ENCODE results near the gene PRICKLE3. TPM values are rescaled to one million over a fixed set of nuclear protein-coding genes. Genes with fewer than 3 reads are reported as not detected.

The PRICKLE3 gene
- total and polyA plus RNA-seq, 8 donors, result 4.2 to 7.0 (median 5.6) TPM

GRCh38 chrX:49225858-49226257 lies 39.7 kb upstream of the PRICKLE3 start:
- no peak overlapping the region for H3K4me3 ChIP-seq
- no peak for TF ChIP-seq CTCF (IDR thresholded peaks at IDR 0.05)
- no peak for FAIRE-seq
- WGBS, 2 donors, result 68 to 69% methylated on average over 14 of the region's 14 CpGs
- H3K4me1 ChIP-seq, result no peaks in the 10 kb centered on the region
- no peak for DNase-seq
- H3K27ac ChIP-seq, result no peak overlapping the region
- peaks cover 0 to 6% (median 0%) of the 10 kb centered on the region in 4 donors for H3K27me3 ChIP-seq
- no peaks in the 10 kb centered on the region for H3K9me3 ChIP-seq
- no peaks in the 10 kb centered on the region for H3K36me3 ChIP-seq
- intact Hi-C loops (cut with DNase I), result no loop called here
- ATAC-seq, result no peak

GRCh38 chrX:49221868-49222267 lies 35.7 kb upstream of the PRICKLE3 start:
- Histone ChIP-seq H3K4me1 (no peaks in the 10 kb centered on the region), H3K27me3 (peaks cover 0 to 6% (median 0%) of the 10 kb centered on the region in 4 donors), H3K4me3 (no peak overlapping the region), H3K36me3 (no peaks in the 10 kb centered on the region), H3K9me3 (no peaks in the 10 kb centered on the region), H3K27ac (no peak overlapping the region)
- FAIRE-seq, result no peak
- DNase-seq, result no peak
- intact Hi-C loops (cut with DNase I), result no loop called here
- TF ChIP-seq CTCF (IDR thresholded peaks at IDR 0.05), result no peak
- 73 to 87% methylated on average over 2 of the region's 2 CpGs for WGBS, 2 donors
- no peak for ATAC-seq

- H3K27me3 ChIP-seq, result peaks cover 0 to 6% (median 0%) of the 10 kb centered on the region in 4 donors
- no peaks in the 10 kb centered on the region for H3K4me1 ChIP-seq
- no peak for FAIRE-seq
- H3K27ac ChIP-seq, result no peak overlapping the region
- no peak for DNase-seq
- intact Hi-C loops (cut with DNase I), result no loop called here
- no peak for ATAC-seq
- H3K4me3 ChIP-seq, result no peak overlapping the region
- no peaks in the 10 kb centered on the region for H3K9me3 ChIP-seq
- TF ChIP-seq CTCF (IDR thresholded peaks at IDR 0.05), result no peak
- no peaks in the 10 kb centered on the region for H3K36me3 ChIP-seq
Observed at GRCh38 chrX:49220100-49220499, 33.9 kb upstream of the PRICKLE3 start.

- FAIRE-seq (no peak), ATAC-seq (no peak), DNase-seq (no peak)
- intact Hi-C loops (cut with DNase I), result no loop called here
- Histone ChIP-seq H3K27me3 (no peaks in the 10 kb centered on the region), H3K4me1 (no peaks in the 10 kb centered on the region), H3K9me3 (no peaks in the 10 kb centered on the region), H3K36me3 (no peaks in the 10 kb centered on the region), H3K27ac (no peak overlapping the region), H3K4me3 (no peak overlapping the region)
- TF ChIP-seq CTCF (IDR thresholded peaks at IDR 0.05), result no peak
- 77 to 86% methylated on average over 14 of the region's 14 CpGs for WGBS, 2 donors
Observed at GRCh38 chrX:49214996-49215526, 28.9 kb upstream of the PRICKLE3 start.

GRCh38 chrX:49214416-49214815 lies 28.2 kb upstream of the PRICKLE3 start:
- Histone ChIP-seq H3K27me3 (no peaks in the 10 kb centered on the region), H3K36me3 (no peaks in the 10 kb centered on the region), H3K4me1 (no peaks in the 10 kb centered on the region), H3K4me3 (no peak overlapping the region), H3K9me3 (no peaks in the 10 kb centered on the region), H3K27ac (no peak overlapping the region)
- no peak for TF ChIP-seq CTCF (IDR thresholded peaks at IDR 0.05)
- ATAC-seq, result no peak
- no peak for FAIRE-seq
- DNase-seq, result no peak
- intact Hi-C loops (cut with DNase I), result no loop called here
- 74 to 78% methylated on average over 2 of the region's 2 CpGs for WGBS, 2 donors

Data from pancreas (tissue), 10 donors.